NCI-H510A treated with DMSO at 0.1 percent for 48 hours (cell line): Measurements from ENCODE around the gene STRIP1.
A peak's percentile ranks its signal among the peaks of the same experiment; 100 is the strongest.

Source experiments
- DNase-seq: peaks from one replicate; lab custom pipeline; 2025; lab: John Stamatoyannopoulos, UW

STRIP1 gene

GRCh38 chr1:110034451-110035235, at the start of gene STRIP1:
Gene STRIP1 (plus strand): TSS chr1:110034624. CDS start chr1:110034638, 14 bp downstream.
- peak; percentile 95 for DNase-seq

GRCh38 chr1:109985247-109986053, 49.0 kb upstream of the STRIP1 start:
- no peak for DNase-seq

- DNase-seq = no peak
These were observed 48.4 kb upstream of the STRIP1 start for GRCh38 chr1:109986054-109986444.

- DNase-seq = no peak
These were observed 46.0 kb upstream of the STRIP1 start for GRCh38 chr1:109988349-109988914.

GRCh38 chr1:109989506-109990301, 44.7 kb upstream of the STRIP1 start:
- DNase-seq = no peak

GRCh38 chr1:109990302-109990653, 44.1 kb upstream of the STRIP1 start:
- no peak for DNase-seq

- no peak for DNase-seq
These were observed 43.0 kb upstream of the STRIP1 start for GRCh38 chr1:109991400-109991925.

- DNase-seq = no peak
These were observed 40.5 kb upstream of the STRIP1 start for GRCh38 chr1:109993885-109994284.

- DNase-seq = no peak
These were observed 39.8 kb upstream of the STRIP1 start for GRCh38 chr1:109994654-109995053.

GRCh38 chr1:109995536-109995935, 38.9 kb upstream of the STRIP1 start:
- DNase-seq = no peak

GRCh38 chr1:109996476-109996875, 37.9 kb upstream of the STRIP1 start:
- DNase-seq = no peak

GRCh38 chr1:109997204-109997866, 37.1 kb upstream of the STRIP1 start:
- no peak for DNase-seq

GRCh38 chr1:109997867-109998229, 36.6 kb upstream of the STRIP1 start:
- DNase-seq = no peak

- no peak for DNase-seq
These were observed 31.7 kb upstream of the STRIP1 start for GRCh38 chr1:110002695-110003094.

GRCh38 chr1:110003747-110004428, 30.5 kb upstream of the STRIP1 start:
- DNase-seq = peak; percentile 65

GRCh38 chr1:110004583-110004982, 29.8 kb upstream of the STRIP1 start:
- DNase-seq = peak; percentile 15

GRCh38 chr1:110005971-110006370, 28.5 kb upstream of the STRIP1 start:
- no peak for DNase-seq

- DNase-seq = no peak
These were observed 27.9 kb upstream of the STRIP1 start for GRCh38 chr1:110006516-110006915.

GRCh38 chr1:110007046-110007830, 27.2 kb upstream of the STRIP1 start:
- no peak for DNase-seq

GRCh38 chr1:110008971-110009565, 25.4 kb upstream of the STRIP1 start:
- DNase-seq = no peak
